Activated CD4-positive, alpha-beta T cell treated with anti-CD3 and anti-CD28 coated beads, Interleukin-2, amount 50 U/mL, for 16 hours (primary cell): ENCODE data around the gene RAB36.
"Not testable (repeated sequence)": the region's sequence is repeated elsewhere in the genome, so short reads cannot be mapped to it uniquely, and the experiment has no call there.

Experiments used
- DNase-seq: peaks from one replicate; pipeline ENCODE4 v3.0.0-alpha.2; 2020

The RAB36 gene

GRCh38 chr22:23121424-23121823 is 23.9 kb upstream of the RAB36 start:
- no peak for DNase-seq

DNA sequence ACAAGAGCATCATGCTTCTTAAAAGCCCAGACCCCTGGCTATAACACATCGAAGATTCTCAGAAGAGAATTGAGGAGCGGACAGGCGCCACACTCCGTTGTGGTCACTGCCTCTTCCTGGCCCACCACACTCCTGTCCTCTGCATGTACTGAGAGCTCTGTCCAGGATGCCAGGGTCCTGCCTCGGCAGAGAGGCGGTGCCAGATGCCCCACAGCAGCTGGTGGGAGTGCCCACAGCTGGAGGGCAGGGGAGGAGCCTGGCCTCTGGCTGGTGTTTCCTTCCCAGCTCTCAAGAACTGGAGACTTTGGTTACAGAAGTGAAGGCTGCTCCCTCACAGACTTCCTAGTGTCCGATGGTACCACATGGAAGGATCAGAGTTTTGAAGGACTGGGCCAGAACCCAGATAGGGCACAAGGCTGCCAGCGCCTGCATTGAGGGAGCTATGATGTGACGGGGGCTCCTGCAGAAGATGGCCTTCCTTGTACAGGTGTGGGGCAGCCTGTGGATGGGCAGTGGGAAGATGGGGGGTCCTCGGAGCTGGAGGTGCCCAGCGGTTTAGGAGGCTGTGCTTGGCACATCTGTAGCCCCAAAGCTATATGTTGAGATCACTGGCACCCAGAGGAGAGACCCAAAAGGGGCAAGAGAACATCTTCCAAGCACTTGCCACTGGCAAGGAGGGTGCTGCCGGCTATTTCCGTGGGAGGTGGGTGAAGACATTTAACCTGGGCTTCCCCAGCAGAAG is 22.9 kb upstream of the RAB36 start:
- no peak for DNase-seq

- DNase-seq: no peak
Observed at GRCh38 chr22:23122992-23123803, 22.1 kb upstream of the RAB36 start.

GRCh38 chr22:23123804-23124254 is 21.4 kb upstream of the RAB36 start:
- no peak for DNase-seq

- no peak for DNase-seq
Observed at GRCh38 chr22:23124611-23125511, 20.4 kb upstream of the RAB36 start.

DNA sequence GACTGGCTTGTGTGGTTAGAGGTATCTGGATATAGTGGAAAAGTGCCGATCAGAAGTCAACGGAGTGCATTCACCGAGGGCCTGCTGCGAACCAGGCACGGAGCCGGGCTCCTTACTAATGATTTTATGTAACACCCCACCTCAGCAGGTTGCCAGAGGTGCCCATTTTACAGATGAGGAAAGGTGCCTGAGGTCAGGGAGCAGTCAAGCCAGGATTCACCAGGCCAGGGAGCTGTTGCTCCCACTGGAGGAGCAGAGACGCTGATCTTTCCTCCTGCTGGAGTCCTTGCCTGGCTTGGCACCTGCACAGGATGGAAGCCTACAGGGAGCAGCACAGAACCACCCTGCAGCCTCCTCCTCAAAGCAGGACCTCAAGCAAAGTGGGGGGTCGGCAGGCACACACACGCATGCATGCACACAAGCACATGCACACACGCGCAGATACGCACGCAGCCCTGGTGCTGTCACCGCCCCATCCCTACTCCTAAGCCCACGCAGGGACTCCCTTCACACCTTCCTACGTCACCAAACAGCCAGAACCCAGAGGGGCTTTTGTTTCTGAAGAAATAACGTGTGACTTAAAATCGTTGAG is 19.7 kb upstream of the RAB36 start:
- no peak for DNase-seq

- DNase-seq: no peak
Observed at GRCh38 chr22:23126165-23127054, 18.9 kb upstream of the RAB36 start.

- no peak for DNase-seq
Observed at GRCh38 chr22:23127055-23127756, 18.1 kb upstream of the RAB36 start.

DNA sequence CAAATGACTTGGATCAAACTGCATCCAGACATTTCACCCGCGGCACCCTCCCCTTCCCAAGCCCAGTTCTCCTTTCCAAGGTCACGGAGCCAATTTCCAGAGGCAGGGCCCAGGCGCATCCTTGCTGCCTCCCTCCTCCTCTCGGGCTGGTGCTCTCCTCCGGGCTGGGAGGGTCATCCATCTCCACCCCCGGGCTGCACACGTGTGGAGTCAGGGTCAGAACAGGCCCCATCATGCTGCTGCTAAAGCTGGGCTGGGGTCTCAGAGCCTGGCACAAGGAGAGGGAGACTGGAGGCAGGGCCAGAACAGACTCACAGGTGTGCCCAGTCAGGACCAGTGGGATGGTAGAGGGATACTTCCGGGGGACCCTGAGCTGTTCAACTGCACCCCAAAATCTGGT is 17.5 kb upstream of the RAB36 start:
- DNase-seq: no peak

- peak; percentile 73 for DNase-seq
Observed at GRCh38 chr22:23128269-23129108, 16.8 kb upstream of the RAB36 start.

DNA sequence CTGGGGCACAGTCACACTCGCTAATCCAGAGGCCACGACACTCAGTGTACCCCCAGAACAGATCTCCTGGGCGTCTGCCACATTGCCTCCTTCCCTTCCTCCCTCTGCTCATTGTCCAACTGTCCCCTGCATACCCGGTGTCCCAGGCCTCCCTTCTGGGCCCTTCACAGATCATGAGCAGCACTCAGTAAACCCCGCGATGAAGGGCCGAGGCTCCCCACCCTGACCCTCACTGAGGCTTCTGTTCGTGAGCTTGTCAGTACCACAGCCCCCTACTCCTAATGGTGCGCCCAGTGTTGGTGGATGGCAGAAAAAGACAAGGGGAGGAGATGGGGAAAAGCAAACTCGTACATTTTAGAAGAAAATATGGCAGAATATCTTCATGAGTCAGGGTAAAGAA is 16.1 kb upstream of the RAB36 start:
- no peak for DNase-seq

DNA sequence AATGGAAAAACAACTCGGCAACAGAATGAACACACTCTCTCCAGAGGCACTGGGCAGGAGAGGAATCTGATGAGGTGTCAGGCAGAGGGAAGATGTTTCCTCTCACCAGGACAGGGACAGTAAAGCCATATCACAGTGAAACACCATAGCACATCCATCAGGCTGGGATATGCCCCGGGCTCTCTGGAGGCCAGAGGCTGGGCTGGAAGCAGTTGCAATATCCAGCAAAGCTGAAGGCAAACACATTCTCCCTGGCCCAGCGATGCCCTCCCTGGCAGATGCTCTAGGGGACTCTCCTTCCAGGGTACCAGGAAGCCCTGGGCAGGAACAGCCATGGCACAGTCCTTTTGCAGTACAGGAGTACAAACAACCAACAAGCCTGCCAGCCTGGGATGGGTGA is 14.6 kb upstream of the RAB36 start:
- no peak for DNase-seq

GRCh38 chr22:23131931-23132330 is 13.3 kb upstream of the RAB36 start:
- no peak for DNase-seq

- no peak for DNase-seq
Observed at GRCh38 chr22:23132376-23133091, 12.7 kb upstream of the RAB36 start.

DNA sequence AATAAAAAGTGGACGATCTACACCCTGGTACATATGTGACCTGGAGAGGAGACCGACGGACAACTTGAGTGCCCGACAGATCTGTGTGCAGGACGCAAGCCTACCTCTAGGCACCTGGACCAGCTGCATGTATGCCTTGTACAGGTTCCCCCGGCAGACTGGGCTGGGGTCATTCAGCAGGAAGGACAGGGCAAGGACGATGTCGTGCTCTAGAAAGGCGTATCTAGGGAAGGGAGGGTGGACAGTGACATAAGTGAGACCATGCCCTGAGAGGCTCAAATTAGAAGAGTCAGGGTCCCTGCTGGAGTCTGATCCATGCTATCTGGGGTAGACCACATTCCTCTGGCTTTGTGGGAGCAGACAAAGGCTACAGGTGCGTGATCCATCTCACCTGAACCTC is 11.4 kb upstream of the RAB36 start:
- no peak for DNase-seq

DNA sequence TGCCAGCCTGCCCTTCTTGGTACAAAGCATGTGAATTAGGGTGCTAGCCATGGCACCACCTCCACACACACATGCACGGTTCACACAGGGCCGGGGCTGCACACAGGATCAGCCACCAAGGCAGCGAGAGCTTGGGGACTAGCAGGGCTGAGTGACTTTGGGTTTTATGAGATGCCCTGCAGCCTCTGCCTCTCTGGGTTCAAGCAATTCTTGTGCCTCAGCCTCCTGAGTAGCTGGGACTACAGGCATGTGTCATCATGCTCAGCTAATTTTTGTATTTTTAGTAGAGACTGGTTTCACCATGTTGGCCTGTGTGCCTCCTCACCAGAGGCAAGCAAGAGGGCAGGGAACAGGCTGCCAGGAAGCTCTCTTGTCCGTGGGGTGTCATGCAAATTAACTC is 8.3 kb upstream of the RAB36 start:
- not testable (repeated sequence) for DNase-seq

DNA sequence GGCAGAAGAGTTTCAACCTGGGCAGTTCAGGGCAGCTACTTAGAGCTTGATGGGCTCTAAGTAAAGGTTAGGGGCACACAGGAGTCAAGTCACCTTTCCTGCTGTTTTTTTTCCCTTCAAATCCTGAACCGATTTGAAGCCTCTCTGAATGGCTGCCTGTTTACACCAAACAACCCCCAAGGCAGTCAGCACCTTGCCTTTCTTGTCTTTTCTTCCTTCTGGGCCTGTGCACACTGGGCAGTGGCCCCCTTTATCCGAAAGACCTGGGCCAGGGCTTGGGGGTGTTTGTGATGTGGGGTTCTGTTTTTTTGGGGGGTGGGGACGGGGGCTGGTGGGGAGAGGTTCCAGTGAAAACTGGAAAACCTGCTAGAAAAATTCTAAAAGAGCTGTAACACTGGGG is 7.8 kb upstream of the RAB36 start:
- no peak for DNase-seq

GRCh38 chr22:23137905-23138561 is 7.2 kb upstream of the RAB36 start:
- DNase-seq: peak; percentile 55
